Measurements from ENCODE around the gene SMOC2.
A peak's percentile ranks its signal among the peaks of the same experiment; 100 is the strongest.
"Not testable (repeated sequence)": the region's sequence is repeated elsewhere in the genome, so short reads cannot be mapped to it uniquely, and the experiment has no call there.

The SMOC2 gene

DNA sequence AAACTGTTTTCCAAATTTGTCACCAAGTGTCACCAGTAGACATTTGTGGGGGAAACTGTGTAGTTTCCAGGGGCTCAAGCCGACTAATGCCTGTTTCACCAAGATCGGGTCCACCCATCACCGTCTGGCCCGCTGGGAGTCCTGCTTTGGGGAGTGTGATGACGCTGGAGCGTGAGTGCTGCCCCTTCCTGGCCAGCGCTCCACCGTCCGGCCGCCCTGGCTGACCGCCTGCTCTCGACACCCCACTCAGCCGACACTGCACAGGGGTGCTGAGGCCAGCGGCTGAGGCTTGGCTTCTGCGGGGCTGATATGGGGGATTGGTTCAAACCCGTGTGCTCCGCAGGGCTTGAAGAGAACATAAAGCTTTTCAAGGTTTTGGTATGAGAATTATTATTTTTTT is 160.1 kb downstream of the SMOC2 start:
- no peak for DNase-seq (ENCODE audit: low spot score)

DNA sequence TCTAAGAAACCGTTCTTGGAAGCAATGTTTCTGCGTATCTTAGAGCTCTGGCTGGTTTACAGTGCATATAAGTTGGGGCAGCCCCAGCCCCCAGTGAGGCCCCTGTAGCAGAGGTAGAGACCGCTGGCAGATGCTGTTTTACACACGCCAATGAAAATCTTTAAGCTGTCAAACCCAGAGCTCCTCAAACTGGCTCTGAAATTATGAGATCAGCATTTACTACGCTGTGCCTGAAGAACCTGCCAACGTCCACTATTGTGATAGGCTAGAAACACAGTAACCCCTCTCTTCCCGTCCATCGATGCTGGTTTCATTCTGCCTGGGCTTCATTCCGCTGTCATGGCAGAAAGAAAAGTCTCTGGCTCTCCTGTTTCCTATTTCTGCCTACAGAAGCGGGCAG is 160.6 kb downstream of the SMOC2 start:
- DNase-seq (ENCODE audit: low spot score): no peak

DNA sequence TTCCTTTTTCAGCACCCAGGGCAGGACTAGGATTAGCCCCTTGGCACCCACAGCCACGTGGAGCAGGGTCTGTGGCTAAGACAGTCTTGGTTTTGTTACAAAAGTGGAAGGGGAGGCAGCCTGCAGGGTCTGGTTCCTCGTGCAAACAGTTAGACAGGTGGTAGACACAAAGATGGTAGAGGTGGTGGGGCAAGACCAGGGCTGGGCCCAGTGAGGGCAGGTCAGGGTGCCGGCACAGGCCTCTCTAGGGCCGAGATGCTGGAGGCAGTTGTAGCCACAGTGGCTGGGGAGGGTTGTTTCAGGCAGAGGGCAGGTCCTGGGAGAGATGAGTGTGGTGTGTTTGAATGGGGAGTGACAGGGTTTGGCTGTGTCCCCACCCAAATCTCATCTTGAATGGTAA is 161.6 kb downstream of the SMOC2 start:
- DNase-seq (ENCODE audit: low spot score): no peak

DNA sequence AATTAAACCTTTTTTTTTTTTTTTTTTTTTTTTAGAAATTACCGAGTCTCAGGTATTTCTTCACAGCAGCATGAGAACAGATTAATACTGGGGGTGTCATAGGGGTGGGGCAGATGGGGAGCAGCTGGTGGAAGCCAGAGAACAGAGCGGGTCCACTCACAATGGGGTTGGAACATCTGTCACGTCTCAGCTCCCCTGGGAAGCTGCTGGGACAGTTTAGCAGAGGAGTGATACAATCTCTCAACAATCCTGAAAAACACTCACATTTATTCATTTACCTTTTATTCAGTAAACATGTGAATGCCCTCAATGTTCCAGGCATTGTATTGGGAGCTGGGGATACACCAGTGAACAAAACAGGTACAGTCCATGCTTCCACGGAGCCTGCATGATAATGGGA is 162.2 kb downstream of the SMOC2 start:
- DNase-seq (ENCODE audit: low spot score): no peak

DNA sequence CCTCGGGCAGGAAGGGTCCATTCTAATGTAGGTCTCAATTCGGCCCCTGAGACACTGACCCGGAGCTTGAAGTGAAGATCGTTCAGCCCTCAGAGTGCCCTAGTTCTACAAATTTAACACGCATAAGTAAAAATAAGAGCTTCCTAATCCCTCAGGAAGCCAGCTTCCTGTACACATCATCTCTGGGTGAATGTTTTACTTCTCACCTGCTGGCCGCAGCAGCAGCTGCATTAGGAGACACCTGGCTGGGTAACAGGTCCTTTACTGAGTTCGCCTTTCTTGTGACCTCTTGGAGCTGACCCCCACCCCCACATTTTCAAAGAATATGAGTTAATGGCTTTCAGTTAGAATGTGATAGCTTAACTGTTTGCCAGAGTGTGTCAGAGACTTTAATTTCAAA is 165.0 kb downstream of the SMOC2 start:
- no peak for DNase-seq (ENCODE audit: low spot score)

DNA sequence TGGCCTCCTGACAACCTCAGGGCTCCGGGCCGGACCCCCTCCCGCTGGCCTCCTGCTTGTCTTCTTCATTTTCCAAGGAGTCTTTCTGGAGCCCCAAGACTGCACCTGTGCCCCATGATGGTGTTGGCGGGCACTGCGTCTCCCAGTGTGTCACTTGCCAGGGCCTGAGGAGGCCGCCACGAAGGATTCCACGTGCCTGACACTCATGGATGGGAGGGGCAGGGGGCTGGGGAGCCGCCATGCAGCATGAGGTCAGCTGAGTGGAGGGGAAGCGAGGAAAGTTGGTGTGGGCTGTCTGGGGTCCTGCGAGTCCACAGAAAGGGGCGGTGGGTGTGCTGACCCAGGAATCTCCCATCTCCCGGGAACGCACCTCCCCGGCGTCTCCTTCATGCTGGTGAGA is 165.7 kb downstream of the SMOC2 start:
- no peak for DNase-seq (ENCODE audit: low spot score)

DNA sequence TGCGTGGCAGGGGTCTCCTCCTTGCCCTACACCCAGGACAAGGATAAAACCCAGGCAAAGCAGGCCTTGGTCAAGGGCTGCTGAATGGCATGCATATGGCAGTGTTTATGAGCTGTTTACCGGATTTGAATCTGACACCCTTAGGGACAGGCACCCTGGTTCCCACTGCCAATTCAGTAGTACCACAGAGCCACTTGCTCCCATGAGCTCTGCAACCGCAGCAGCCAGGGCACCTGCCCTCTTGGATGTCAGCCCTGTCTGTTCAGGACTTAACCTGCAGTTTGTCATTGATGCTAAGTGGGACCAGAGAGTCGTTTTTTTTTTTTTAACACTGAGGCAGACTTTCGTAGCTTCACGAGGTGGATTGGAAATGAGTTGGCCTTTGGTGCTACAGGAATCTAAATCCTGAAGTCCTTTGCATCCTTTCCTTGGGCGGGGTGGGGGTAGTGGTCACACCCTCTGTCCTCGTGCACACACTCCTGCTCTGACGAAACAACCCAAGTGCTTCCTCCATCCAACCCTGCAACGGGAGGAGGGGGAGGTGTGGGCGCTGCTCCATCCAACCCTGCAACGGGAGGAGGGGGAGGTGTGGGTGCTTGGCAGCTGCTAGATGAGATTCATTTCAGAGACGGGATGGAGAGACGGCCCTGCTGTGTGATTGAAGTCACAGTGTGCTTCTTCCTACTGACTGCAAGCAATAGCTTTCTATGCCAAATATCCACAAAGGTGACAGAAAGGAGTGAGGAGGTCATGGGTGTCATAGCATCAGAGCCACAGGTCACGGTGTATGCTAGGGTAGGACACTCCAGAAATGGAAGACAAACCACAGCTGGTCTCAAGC is 166.5 kb downstream of the SMOC2 start:
- no peak for DNase-seq (ENCODE audit: low spot score)

DNA sequence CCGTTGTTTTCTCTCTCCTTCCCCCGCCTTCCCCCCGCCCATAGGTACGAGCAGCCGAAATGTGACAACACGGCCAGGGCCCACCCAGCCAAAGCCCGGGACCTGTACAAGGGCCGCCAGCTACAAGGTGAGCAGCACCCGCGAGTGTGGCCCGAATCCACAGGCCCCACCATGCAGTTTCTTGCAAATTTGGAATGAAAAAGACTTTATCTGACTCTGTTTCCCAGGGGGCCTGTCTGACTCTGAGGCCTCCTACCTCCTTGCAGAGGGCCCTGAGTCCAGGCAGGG is 167.1 kb downstream of the SMOC2 start:
- DNase-seq (ENCODE audit: low spot score): no peak

DNA sequence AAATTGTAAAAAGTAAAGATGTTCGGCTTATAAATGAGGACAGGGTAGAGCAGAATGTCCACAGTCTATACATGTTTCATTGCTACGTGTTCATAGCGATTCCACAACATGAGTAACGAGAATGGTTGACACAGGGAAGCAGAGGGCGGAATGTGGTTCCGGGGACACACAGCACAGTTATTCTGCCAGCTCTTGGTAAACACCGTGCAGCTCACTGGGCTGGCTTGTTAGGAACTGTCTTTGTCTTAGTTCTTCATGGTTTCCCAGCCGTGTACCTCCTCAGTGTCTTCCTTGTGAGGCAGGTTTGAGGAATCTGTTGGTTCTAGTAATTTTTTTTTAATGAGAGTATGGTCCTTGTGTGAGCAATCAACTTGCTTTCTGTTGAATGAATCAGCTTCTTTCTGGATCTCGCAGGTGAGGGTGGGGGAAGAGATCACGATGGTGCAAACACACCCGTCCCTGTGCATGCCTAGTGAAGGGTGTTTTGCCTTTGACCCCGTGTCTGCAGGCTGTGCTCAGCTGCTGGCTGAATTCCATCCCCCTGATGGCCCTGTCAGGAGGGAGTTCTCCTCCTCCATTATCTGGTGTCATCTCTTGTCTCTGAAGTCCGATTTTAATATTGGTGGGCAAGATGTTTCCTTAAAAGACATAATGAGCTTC is 168.2 kb downstream of the SMOC2 start:
- no peak for DNase-seq (ENCODE audit: low spot score)

DNA sequence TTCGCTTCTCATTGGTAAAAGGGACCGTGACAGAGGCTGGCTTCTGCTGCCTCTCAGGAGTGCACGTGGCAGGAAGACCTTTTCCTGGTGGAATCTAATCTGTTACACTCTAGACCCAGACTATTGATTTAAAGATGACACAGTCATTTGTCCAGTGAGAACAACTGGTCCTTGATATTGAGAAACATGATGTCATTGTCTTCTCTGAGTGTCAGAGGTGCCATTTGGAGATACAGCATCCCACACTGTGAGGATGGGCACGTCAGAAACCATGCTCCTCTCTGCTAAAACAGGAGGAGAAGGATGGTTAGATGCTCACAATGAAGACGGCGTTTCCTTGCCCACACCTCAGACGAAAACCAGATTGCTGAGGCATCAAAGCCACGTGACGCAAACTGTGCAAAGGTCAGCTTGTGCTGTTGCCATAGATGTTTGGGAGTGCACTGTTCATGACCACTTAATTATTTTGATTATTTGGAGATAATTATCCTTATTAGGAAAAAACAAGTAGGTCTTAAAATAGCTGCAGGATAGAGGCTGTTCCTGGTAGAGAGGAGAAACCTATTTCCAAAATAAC is 169.0 kb downstream of the SMOC2 start:
- DNase-seq (ENCODE audit: low spot score): no peak

DNA sequence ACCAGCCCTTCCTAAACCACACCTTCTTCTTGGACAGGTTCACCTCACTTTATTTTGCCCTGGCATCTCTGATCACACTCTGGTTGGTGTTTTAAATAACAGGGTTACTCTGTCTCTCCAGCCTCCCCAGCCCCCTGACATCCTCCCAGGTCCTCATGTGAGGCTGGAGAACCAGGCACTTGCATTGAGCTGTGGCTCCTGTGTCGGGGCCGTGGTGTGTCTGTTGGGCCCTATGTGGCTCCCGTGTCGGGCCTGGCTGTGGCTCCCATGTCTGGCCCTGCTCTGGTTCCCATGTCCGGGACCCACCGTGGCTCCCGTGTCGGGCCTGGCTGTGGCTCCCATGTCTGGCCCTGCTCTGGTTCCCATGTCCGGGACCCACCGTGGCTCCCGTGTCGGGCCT is 170.0 kb downstream of the SMOC2 start:
- DNase-seq (ENCODE audit: low spot score): not testable (repeated sequence)

DNA sequence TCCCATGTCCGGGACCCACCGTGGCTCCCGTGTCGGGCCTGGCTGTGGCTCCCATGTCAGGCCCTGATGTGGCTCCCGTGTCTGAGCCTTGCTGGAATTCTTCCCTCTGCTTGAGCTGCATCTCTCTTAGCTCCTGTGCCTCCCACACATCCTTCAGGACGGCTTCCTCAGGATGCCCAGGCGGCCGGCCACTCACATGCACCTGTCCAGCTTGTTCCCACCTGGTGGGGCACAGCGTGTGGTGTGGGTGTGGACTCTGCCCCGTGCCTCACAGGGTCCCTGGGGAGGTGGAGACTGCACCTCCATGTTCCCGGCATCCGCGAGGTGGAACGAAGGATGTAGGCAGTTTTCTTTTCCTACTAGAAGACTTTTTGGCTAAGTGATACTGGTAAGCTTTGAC is 170.7 kb downstream of the SMOC2 start:
- no peak for DNase-seq (ENCODE audit: low spot score)

DNA sequence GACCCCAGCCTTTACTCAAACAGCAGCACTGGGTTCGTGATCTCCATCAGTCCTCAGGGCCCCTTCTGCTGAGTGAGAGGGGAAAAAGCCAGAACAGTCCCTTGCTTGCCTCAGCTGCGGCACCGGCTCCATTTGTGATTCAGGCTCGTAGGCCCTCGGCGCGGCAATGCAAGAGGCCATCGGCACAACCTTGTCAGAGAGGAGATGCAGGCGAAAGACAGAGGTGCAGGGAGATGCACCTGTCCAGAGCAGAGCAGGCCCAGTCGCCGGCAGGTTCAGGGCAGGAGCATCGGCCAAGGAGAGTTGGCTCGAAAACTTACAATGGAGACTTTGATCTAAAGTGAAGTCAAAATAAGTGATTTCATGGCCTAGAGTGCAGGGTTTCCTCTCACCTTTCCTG is 171.6 kb downstream of the SMOC2 start:
- DNase-seq (ENCODE audit: low spot score): no peak

DNA sequence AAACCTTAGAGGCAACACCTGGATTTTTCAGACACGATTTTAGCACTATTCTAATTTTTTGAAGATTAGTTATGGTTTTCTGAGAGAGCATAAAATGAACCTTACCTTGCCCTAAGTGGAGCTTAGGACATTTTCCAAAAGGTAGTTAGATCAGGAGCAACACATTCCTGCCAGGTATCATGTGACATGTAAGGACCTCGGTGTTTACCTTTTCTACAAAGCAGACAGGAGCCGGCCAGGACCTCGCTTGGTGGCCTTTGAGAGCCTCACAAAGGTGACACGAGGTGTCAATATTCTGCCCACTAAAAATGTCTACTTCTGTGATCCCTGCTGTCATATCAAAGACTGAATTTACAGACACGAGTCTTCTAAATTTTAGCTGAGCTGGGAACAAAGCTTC is 174.9 kb downstream of the SMOC2 start:
- no peak for DNase-seq (ENCODE audit: low spot score)

DNA sequence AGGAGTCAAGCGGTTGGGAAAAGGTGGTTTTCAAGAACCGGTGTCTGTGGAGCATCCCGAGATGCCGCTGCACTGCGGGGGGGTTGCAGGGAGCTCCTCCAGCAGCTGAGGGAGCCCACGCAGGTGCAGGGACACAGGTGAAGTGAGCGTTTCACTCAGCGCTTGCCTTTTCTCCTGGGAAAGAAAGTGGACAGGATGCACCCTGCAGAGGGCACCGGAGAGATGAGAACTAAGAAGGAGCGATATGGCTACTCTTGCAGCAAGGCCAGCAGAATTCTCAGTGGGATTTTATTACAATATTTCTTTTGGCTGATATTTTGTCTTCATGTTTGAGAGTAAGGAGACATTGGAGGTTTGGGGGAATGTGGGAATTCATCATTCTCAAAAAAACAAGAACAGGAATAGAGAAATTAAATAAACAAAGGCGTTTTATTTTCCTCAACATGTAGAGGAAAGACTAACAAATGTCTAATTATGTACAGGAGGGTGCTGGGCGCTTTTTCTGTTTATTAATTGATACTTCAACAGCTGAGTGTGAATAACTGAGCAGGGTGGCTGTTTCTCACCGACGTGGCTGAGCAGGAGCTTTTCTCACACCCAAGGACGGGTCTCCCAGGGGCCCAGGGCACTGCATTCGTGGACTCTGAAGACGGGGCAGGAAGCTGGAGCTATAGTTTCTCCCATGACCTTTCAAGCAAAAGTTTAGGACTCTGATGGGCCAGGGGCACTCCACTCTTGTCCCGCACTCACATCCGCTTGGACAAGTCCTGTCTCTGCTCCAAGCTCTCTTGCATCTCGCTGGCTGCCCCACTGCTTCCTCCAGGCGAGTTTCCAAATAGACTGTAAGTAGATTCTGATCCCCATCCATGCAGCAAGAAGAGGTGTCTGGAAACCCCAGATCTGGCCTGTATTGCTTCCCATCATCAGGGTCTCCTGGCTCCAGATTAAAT is 176.1 kb downstream of the SMOC2 start:
- DNase-seq (ENCODE audit: low spot score): peak; percentile 55

DNA sequence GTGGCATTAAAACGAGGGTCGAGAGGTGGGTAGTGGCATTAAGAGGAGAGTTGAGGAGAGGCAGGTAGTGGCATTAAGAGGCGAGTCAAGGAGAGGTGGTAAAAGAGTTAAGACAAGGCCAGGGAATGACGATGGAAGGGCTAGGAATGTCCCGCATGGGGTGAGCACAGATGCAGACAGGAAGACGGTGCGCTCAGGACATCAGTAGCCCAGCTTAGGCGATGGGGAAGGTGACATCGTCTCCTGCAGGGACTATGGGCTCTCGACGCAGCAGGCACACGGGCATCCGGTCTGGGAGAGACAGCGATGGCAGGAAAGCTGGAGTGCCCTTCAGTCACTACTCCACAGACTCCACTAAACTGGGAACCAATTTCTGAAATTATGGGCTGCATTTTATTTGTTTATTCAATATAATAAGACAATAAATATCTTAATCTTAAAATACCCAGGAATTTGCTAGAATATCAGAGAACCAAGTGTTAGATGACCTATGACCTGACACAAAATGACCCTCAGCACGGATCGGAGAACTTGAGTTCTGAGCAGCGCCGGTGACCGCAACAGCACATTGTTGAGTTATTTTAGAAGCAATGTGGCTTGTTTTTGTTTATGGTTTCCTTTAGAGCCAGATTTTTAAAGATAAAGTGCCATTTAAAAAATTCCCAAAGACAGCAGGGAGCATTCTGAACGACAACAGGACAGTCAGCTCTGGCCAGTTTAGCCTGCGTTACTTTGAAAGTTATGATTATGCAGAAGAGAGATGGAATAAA is 177.7 kb downstream of the SMOC2 start:
- no peak for DNase-seq (ENCODE audit: low spot score)

DNA sequence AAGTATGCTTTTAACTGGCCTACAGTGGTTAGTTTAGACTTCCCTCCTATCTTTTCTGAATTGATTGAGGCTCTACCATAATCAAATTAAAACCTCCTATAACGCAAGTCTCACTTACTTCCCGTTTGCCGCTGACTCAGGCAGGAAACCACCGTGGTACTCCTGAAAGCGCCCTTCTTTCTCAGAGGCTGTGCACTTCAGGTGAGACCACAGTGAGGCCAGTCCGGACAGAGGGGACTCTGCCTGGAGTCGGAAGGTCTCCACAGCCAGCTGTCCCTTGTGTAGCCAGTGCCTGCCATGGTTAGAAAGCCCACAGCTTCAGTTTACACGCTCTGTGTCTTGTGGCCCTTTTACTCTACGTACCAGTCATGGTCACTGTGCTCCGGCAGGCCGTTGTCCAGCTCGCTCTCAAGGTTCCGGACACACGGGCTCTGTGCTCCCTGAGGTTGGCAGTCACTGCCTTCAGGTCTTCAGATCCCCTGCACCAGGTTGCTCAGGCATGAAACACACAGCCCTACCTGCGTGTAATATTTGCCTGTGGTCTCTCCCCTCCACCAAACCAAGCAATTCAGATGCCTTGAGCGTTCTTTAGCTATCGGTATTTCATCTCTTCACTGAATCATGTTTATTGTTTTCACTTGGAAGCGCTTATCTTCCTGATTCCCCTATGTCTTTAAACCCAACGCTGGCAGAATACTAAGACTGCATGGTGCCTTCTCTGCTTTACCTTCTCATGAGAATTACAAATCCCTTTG is 178.8 kb downstream of the SMOC2 start:
- no peak for DNase-seq (ENCODE audit: low spot score)

DNA sequence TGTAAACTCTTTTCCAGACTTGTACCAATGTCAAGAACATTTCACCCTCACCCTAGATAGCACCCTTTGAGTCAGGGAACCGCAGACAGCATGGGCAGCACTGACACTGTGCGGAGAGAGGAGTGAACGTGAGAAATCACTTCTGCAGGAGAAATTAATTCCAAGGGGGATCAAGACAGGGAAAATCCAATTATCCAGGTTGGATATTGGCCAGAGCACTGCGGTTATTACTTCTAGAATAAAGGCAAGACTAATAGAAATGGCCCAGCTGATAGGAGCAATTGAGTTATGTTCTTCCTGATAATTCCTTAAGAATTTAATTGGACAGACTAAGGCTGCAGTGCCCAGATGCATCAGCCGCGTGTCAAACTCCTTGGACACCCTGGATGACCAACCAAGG is 179.6 kb downstream of the SMOC2 start:
- DNase-seq (ENCODE audit: low spot score): no peak

DNA sequence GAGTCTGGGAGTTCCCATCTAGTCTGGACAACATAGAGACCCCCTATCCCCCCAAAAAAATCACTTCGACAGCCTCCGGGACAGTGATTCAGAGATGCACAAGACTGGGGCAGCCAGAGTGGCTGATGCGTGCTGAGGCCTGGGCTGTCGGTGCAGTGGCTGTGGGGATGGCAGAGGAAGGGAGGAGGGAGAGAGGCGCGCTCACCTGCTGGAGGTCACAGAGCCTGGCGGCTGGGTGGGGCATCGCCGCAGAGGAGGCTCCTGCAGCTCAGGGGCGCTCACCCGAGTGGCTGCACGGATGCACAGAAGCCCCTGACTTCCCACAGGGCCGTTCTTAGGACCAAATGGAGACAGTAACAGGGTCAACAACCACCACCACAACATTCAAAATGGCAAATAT is 182.8 kb downstream of the SMOC2 start:
- peak; percentile 55 for DNase-seq (ENCODE audit: low spot score)

DNA sequence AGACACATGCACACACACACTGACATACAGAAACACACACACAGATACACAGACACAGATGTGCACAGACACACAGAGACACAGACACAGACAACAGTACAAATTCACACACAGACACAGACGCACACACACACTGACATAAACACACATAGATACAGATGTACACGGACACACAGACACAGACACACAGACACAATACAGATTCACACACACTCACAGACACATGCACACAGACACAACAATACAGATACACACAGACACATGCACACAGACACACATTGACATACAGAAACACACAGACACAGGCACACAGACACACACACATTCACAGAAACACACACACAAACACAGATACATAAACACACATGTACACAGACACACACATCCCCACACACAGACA is 183.6 kb downstream of the SMOC2 start:
- DNase-seq (ENCODE audit: low spot score): no peak

DNA sequence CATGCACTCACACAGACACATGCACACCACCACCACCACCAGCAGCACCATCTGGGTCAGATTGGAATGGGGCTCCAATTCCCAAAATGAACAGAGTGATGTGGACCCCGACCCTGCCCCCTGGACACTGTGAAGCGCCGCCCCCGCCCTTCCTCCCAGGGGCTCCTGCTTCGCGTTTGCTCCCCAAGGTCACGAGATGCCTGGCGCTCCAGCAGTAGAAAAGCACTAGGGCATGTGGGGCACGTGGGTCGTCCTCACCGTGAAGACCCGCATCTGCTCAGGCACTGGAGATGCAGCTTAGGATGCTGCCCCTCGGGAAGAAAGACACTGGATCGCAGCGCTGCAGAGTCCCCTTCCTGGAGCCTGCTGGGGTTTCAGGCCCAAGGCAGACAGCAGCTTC is 184.0 kb downstream of the SMOC2 start:
- DNase-seq (ENCODE audit: low spot score): no peak
